ENCODE results near the gene SIL1.

GRCh38 chr5:139207297-139208000 is 9.3 kb upstream of the SIL1 start:
- TF ChIP-seq CTCF (IDR thresholded peaks at IDR 0.05) = no peak
- no peak for TF ChIP-seq EP300 (IDR thresholded peaks at IDR 0.05)
- no peak for TF ChIP-seq POLR2A (IDR thresholded peaks at IDR 0.05; ENCODE audit: low read depth)
- TF ChIP-seq POLR2AphosphoS5 (IDR thresholded peaks at IDR 0.05) = no peak

All from esophagus muscularis mucosa (tissue), 4 donors.